ENCODE measurements around the gene CCDC71L. TPM values are rescaled to one million over a fixed set of nuclear protein-coding genes. Genes with fewer than 3 reads are reported as not detected.
"Not testable (repeated sequence)": the region's sequence is repeated elsewhere in the genome, so short reads cannot be mapped to it uniquely, and the experiment has no call there.

Gene CCDC71L
- polyA plus RNA-seq, result 1 to 10 TPM; 2.9 to 4.9 TPM

- H3K4me1 ChIP-seq (ENCODE audit: control insufficient read depth in 2 of 2, insufficient read depth in 2 of 2, low read length in 1 of 2), result no peaks in the 10 kb centered on the region
- H3K4me3 ChIP-seq (ENCODE audit: low read depth in 1 of 2, low read length in 2 of 2), result peak within 1 kb of the TSS; percentile 74 to 95
- H3K27me3 ChIP-seq (ENCODE audit: control insufficient read depth in 1 of 2, insufficient read depth in 2 of 2, low read length in 2 of 2), result no peaks in the 10 kb centered on the region
- no peaks in the 10 kb centered on the region for H3K36me3 ChIP-seq (ENCODE audit: control insufficient read depth in 2 of 2, insufficient read depth in 2 of 2, low read length in 1 of 2)
- no peaks in the 10 kb centered on the region for H3K9me3 ChIP-seq (ENCODE audit: control insufficient read depth in 2 of 2, insufficient read depth in 1 of 2, low read depth in 1 of 2, low read length in 1 of 2)
- WGBS, 2 donors, result 4 to 5% methylated on average over 43 to 51 of the region's 51 CpGs
- H3K27ac ChIP-seq (ENCODE audit: low read depth in 2 of 2, low read length in 1 of 2), result peak within 1 kb of the TSS; percentile 89 to 94
Observed at GRCh38 chr7:106660862-106661720, at the start of gene CCDC71L. TSS of gene CCDC71L (minus strand) at chr7:106661158. CDS start at chr7:106660896, 262 bp downstream.

GRCh38 chr7:106709604-106710003, 48.6 kb upstream of the CCDC71L start:
- H3K9me3 ChIP-seq (ENCODE audit: control insufficient read depth in 2 of 2, insufficient read depth in 1 of 2, low read depth in 1 of 2, low read length in 1 of 2); H3K36me3 ChIP-seq (ENCODE audit: control insufficient read depth in 2 of 2, insufficient read depth in 2 of 2, low read length in 1 of 2); H3K27ac ChIP-seq (ENCODE audit: low read depth in 2 of 2, low read length in 1 of 2); H3K4me1 ChIP-seq (ENCODE audit: control insufficient read depth in 2 of 2, insufficient read depth in 2 of 2, low read length in 1 of 2); H3K4me3 ChIP-seq (ENCODE audit: low read depth in 1 of 2, low read length in 2 of 2); H3K27me3 ChIP-seq (ENCODE audit: control insufficient read depth in 1 of 2, insufficient read depth in 2 of 2, low read length in 2 of 2): not testable (repeated sequence)
- WGBS, 2 donors, result 83 to 84% methylated on average over 7 of the region's 7 CpGs

GRCh38 chr7:106704000-106704840, 43.3 kb upstream of the CCDC71L start:
- Histone ChIP-seq H3K4me1 (ENCODE audit: control insufficient read depth in 2 of 2, insufficient read depth in 2 of 2, low read length in 1 of 2) (no peaks in the 10 kb centered on the region), H3K27me3 (ENCODE audit: control insufficient read depth in 1 of 2, insufficient read depth in 2 of 2, low read length in 2 of 2) (peaks cover 0 to 2% of the 10 kb centered on the region in 2 donors), H3K4me3 (ENCODE audit: low read depth in 1 of 2, low read length in 2 of 2) (no peak overlapping the region), H3K36me3 (ENCODE audit: control insufficient read depth in 2 of 2, insufficient read depth in 2 of 2, low read length in 1 of 2) (no peaks in the 10 kb centered on the region), H3K9me3 (ENCODE audit: control insufficient read depth in 2 of 2, insufficient read depth in 1 of 2, low read depth in 1 of 2, low read length in 1 of 2) (no peaks in the 10 kb centered on the region), H3K27ac (ENCODE audit: low read depth in 2 of 2, low read length in 1 of 2) (no peak overlapping the region)
- WGBS, 2 donors, result 60 to 64% methylated on average over 3 of the region's 3 CpGs

GRCh38 chr7:106693677-106694353, 32.9 kb upstream of the CCDC71L start:
- Histone ChIP-seq H3K4me1 (ENCODE audit: control insufficient read depth in 2 of 2, insufficient read depth in 2 of 2, low read length in 1 of 2) (no peaks in the 10 kb centered on the region), H3K4me3 (ENCODE audit: low read depth in 1 of 2, low read length in 2 of 2) (no peak overlapping the region), H3K9me3 (ENCODE audit: control insufficient read depth in 2 of 2, insufficient read depth in 1 of 2, low read depth in 1 of 2, low read length in 1 of 2) (no peaks in the 10 kb centered on the region), H3K27ac (ENCODE audit: low read depth in 2 of 2, low read length in 1 of 2) (no peak overlapping the region), H3K27me3 (ENCODE audit: control insufficient read depth in 1 of 2, insufficient read depth in 2 of 2, low read length in 2 of 2) (no peaks in the 10 kb centered on the region), H3K36me3 (ENCODE audit: control insufficient read depth in 2 of 2, insufficient read depth in 2 of 2, low read length in 1 of 2) (no peaks in the 10 kb centered on the region)
- WGBS, 2 donors, result 76 to 78% methylated on average over 4 of the region's 4 CpGs

- no peaks in the 10 kb centered on the region for H3K4me1 ChIP-seq (ENCODE audit: control insufficient read depth in 2 of 2, insufficient read depth in 2 of 2, low read length in 1 of 2)
- H3K9me3 ChIP-seq (ENCODE audit: control insufficient read depth in 2 of 2, insufficient read depth in 1 of 2, low read depth in 1 of 2, low read length in 1 of 2), result no peaks in the 10 kb centered on the region
- no peak overlapping the region for H3K4me3 ChIP-seq (ENCODE audit: low read depth in 1 of 2, low read length in 2 of 2)
- H3K27ac ChIP-seq (ENCODE audit: low read depth in 2 of 2, low read length in 1 of 2), result no peak overlapping the region
- no peaks in the 10 kb centered on the region for H3K27me3 ChIP-seq (ENCODE audit: control insufficient read depth in 1 of 2, insufficient read depth in 2 of 2, low read length in 2 of 2)
- WGBS, 2 donors, result 80 to 83% methylated on average over 2 of the region's 2 CpGs
- H3K36me3 ChIP-seq (ENCODE audit: control insufficient read depth in 2 of 2, insufficient read depth in 2 of 2, low read length in 1 of 2), result no peaks in the 10 kb centered on the region
Observed at GRCh38 chr7:106692450-106693051, 31.6 kb upstream of the CCDC71L start.

GRCh38 chr7:106688161-106688560, 27.2 kb upstream of the CCDC71L start:
- not testable (repeated sequence) for H3K27me3 ChIP-seq (ENCODE audit: control insufficient read depth in 1 of 2, insufficient read depth in 2 of 2, low read length in 2 of 2); H3K9me3 ChIP-seq (ENCODE audit: control insufficient read depth in 2 of 2, insufficient read depth in 1 of 2, low read depth in 1 of 2, low read length in 1 of 2); H3K36me3 ChIP-seq (ENCODE audit: control insufficient read depth in 2 of 2, insufficient read depth in 2 of 2, low read length in 1 of 2); H3K27ac ChIP-seq (ENCODE audit: low read depth in 2 of 2, low read length in 1 of 2); H3K4me1 ChIP-seq (ENCODE audit: control insufficient read depth in 2 of 2, insufficient read depth in 2 of 2, low read length in 1 of 2); H3K4me3 ChIP-seq (ENCODE audit: low read depth in 1 of 2, low read length in 2 of 2)
- 77 to 79% methylated on average over 2 of the region's 2 CpGs for WGBS, 2 donors

GRCh38 chr7:106683941-106684340, 23.0 kb upstream of the CCDC71L start:
- Histone ChIP-seq H3K4me1 (ENCODE audit: control insufficient read depth in 2 of 2, insufficient read depth in 2 of 2, low read length in 1 of 2) (no peaks in the 10 kb centered on the region), H3K9me3 (ENCODE audit: control insufficient read depth in 2 of 2, insufficient read depth in 1 of 2, low read depth in 1 of 2, low read length in 1 of 2) (no peaks in the 10 kb centered on the region), H3K4me3 (ENCODE audit: low read depth in 1 of 2, low read length in 2 of 2) (no peak overlapping the region), H3K36me3 (ENCODE audit: control insufficient read depth in 2 of 2, insufficient read depth in 2 of 2, low read length in 1 of 2) (no peaks in the 10 kb centered on the region), H3K27ac (ENCODE audit: low read depth in 2 of 2, low read length in 1 of 2) (no peak overlapping the region), H3K27me3 (ENCODE audit: control insufficient read depth in 1 of 2, insufficient read depth in 2 of 2, low read length in 2 of 2) (no peaks in the 10 kb centered on the region)
- WGBS, 2 donors, result 85 to 94% methylated on average over 3 of the region's 3 CpGs

- Histone ChIP-seq H3K36me3 (ENCODE audit: control insufficient read depth in 2 of 2, insufficient read depth in 2 of 2, low read length in 1 of 2) (no peaks in the 10 kb centered on the region), H3K27ac (ENCODE audit: low read depth in 2 of 2, low read length in 1 of 2) (no peak overlapping the region), H3K4me3 (ENCODE audit: low read depth in 1 of 2, low read length in 2 of 2) (no peak overlapping the region), H3K4me1 (ENCODE audit: control insufficient read depth in 2 of 2, insufficient read depth in 2 of 2, low read length in 1 of 2) (no peaks in the 10 kb centered on the region), H3K9me3 (ENCODE audit: control insufficient read depth in 2 of 2, insufficient read depth in 1 of 2, low read depth in 1 of 2, low read length in 1 of 2) (no peaks in the 10 kb centered on the region), H3K27me3 (ENCODE audit: control insufficient read depth in 1 of 2, insufficient read depth in 2 of 2, low read length in 2 of 2) (no peaks in the 10 kb centered on the region)
- WGBS, 2 donors, result 53 to 76% methylated on average over 5 of the region's 5 CpGs
Observed at GRCh38 chr7:106681815-106682495, 21.0 kb upstream of the CCDC71L start.
